Measurements from ENCODE around the gene PPP2R1A.
"Not testable (repeated sequence)": the region's sequence is repeated elsewhere in the genome, so short reads cannot be mapped to it uniquely, and the experiment has no call there.

The PPP2R1A gene

GRCh38 chr19:52200044-52200443, 10.2 kb downstream of the PPP2R1A start:
- H3K4me3 ChIP-seq (replicated peaks; ENCODE audit: low read depth, low read length), result no peak overlapping the region
- peak; percentile 85 for DNase-seq (ENCODE audit: low read depth)
- no peak for TF ChIP-seq CTCF (IDR thresholded peaks at IDR 0.05; ENCODE audit: low read length, missing control alignments)

GRCh38 chr19:52200755-52201391, 11.0 kb downstream of the PPP2R1A start:
- H3K4me3 ChIP-seq (replicated peaks; ENCODE audit: low read depth, low read length); DNase-seq (ENCODE audit: low read depth): not testable (repeated sequence)

- H3K4me3 ChIP-seq (replicated peaks; ENCODE audit: low read depth, low read length), result no peak overlapping the region
- TF ChIP-seq CTCF (IDR thresholded peaks at IDR 0.05; ENCODE audit: low read length, missing control alignments), result no peak
- DNase-seq (ENCODE audit: low read depth), result no peak
Measured at GRCh38 chr19:52206481-52206880, 16.6 kb downstream of the PPP2R1A start.

GRCh38 chr19:52211203-52211602, 21.4 kb downstream of the PPP2R1A start:
- TF ChIP-seq CTCF (IDR thresholded peaks at IDR 0.05; ENCODE audit: low read length, missing control alignments), result no peak
- no peak overlapping the region for H3K4me3 ChIP-seq (replicated peaks; ENCODE audit: low read depth, low read length)
- DNase-seq (ENCODE audit: low read depth), result no peak

- DNase-seq (ENCODE audit: low read depth), result no peak
- no peak overlapping the region for H3K4me3 ChIP-seq (replicated peaks; ENCODE audit: low read depth, low read length)
- TF ChIP-seq CTCF (IDR thresholded peaks at IDR 0.05; ENCODE audit: low read length, missing control alignments), result no peak
Measured at GRCh38 chr19:52211926-52212571, 22.2 kb downstream of the PPP2R1A start.

GRCh38 chr19:52212572-52213255, 22.9 kb downstream of the PPP2R1A start:
- no peak overlapping the region for H3K4me3 ChIP-seq (replicated peaks; ENCODE audit: low read depth, low read length)

More at GRCh38 chr19:52212572-52213255, 22.9 kb downstream of the PPP2R1A start:
- TF ChIP-seq CTCF (IDR thresholded peaks at IDR 0.05; ENCODE audit: low read length, missing control alignments), result no peak
- no peak for DNase-seq (ENCODE audit: low read depth)

Measured in fibroblast of pulmonary artery (primary cell).